ENCODE measurements around the gene S1PR5. TPM values are rescaled to one million over a fixed set of nuclear protein-coding genes. Genes with fewer than 3 reads are reported as not detected.

The S1PR5 gene
- total RNA-seq, 2 donors from 2014 or later = 0.21 to 0.29 TPM

GRCh38 chr19:10518444-10519361 lies 1.5 kb upstream of the S1PR5 start:
- intact Hi-C loops (cut with DNase I) = no loop called here
- DNase-seq = no peak
- peak in 1 of 2 donors; percentile 5 for ATAC-seq

- DNase-seq (no peak), ATAC-seq (peak; percentile 52 to 62)
- intact Hi-C loops (cut with DNase I) = no loop called here
These were observed 655 bp upstream of the S1PR5 start for GRCh38 chr19:10517760-10518443.

DNA sequence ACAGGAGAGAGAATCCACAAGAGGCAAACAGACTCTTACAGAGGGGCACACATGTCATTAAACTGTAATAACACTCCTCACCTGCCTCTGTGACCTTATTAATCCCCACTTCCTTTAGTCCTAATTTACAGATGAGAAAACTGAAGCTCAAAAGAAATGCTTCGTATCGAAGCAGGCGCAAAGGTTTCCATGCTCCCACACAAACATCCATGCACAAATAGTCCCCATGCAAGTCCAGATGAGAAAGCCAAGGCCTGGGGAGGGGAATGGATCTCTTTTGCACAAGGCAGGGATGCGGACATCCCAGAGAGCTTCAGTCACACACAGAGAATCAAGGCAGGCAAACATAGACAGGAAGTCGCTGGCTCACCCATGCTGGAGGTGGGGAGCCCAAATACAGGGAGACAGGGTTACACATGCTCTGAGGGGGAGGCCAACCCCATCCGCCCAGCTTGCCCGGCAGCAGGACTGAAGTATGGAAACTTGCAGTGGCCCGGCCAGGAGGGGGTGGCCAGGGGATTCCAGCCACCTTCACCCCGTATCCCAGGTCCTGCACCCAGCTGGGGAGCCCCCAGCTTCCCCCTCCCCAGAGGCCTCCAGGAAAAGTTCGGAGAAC lies 468 bp downstream of the S1PR5 start:
- intact Hi-C loops (cut with DNase I) = no loop called here
- no peak for DNase-seq
- ATAC-seq = no peak

GRCh38 chr19:10516064-10516385 lies 1.2 kb downstream of the S1PR5 start:
- intact Hi-C loops (cut with DNase I) = no loop called here
- no peak for DNase-seq
- ATAC-seq = no peak

DNA sequence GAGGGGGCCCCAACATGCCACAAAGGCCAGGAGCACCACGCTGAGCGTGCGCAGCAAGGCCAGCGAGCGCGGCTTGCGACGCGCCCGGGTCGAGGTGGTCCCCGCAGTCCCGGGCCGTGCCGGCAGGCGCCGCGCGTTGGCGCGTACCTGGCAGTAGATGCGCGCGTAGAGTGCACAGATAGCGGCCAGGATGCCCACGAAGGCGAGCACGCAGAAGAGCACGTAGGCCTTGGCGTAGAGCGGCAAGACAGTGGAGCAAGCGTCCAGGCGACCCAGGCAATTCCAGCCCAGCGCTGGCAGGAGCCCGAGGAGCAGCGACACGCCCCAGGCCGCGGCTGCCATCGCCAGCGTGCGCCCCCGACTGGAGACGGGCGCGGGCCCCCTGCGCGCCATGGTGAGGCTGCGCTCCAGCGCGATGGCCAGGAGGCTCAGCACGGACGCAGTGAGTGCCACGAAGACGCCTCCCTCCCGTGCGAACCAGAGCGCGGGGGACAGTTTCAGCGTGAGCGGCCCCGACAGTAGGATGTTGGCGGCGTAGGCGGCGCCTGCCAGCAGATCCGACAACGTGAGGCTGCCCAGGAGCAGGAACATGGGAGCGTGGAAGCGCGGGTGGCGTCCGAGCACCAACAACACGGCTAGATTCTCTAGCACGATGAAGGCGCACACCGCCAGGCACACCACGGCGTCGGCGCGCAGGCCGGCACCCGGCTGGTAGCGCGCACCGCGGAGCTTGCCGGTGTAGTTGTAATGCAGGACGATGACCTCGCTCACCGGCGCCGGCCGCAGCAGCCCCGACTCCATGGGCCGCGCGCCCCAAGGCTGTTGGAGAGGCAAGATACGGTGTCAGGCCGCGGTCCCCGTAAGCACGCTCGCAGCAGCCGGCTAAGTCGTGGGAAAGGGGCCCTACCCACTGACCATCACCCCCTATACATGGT lies 2.8 kb downstream of the S1PR5 start:
- intact Hi-C loops (cut with DNase I) = no loop called here
- ATAC-seq (no peak), DNase-seq (no peak)

DNA sequence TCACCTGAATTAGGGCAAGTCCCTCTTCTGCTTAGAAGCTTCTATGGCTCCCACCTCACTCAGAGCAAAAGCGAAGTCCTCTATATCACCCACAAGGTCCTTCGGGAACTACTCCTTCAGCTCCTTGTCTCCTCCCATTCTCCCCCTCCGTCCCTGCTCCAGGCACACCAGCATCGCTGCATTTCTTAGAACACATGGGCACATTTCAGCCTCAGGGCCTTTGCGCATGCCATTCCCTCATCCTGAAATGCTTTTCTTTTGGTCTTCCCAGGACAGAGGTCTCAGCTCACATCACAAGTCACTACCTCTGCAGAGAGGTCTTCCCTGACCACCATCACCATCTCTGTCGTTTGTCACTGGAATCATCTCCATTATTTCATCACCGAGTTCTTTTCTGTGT lies 4.0 kb downstream of the S1PR5 start:
- no peak for DNase-seq
- intact Hi-C loops (cut with DNase I) = no loop called here
- ATAC-seq = no peak

GRCh38 chr19:10510301-10510802 lies 6.9 kb downstream of the S1PR5 start:
- no peak for DNase-seq
- ATAC-seq = no peak
- intact Hi-C loops (cut with DNase I) = no loop called here

- DNase-seq = no peak
- intact Hi-C loops (cut with DNase I) = loop anchor here in 1 of 2 donors (10.0 kb wide), 1 partner anchor 56 kb away; the partner anchor contains the start of genes CDKN2D and KRI1
- no peak for ATAC-seq
These were observed 8.5 kb downstream of the S1PR5 start for GRCh38 chr19:10508707-10509106.

GRCh38 chr19:10508036-10508435 lies 9.2 kb downstream of the S1PR5 start:
- no peak for ATAC-seq
- intact Hi-C loops (cut with DNase I) = loop anchor here in 1 of 2 donors (10.0 kb wide), 1 partner anchor 57 kb away; the partner anchor contains the start of genes CDKN2D and KRI1
- no peak for DNase-seq

DNA sequence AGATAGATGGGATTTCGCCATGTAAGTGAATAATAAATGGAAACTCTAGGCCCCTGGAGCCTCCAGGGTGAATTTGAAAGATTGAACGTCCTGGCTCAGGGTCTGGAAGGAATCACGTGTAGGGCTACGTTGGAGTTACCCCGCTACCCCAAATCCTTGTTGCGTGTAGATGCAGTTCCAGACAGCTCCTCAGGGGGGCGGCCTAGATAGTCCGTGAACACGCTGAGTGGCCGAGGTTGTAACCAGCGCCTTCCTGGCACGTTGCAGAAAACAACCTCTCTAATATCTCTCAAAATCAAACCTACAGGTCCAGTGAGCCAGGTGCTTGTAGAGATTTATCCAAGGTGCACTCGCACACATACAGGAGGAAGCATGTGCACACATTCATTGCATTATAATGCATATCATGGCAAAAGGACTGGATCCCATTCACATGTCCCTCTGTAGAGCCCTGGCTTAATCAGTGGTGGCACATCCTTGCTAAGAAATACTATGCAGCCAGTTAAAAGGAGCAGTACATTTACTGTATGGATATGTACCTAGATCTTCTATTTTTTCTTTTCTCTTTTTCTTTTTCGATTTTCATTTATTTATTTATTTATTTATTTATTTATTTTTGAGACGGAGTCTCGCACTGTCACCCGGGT lies 11.5 kb downstream of the S1PR5 start:
- intact Hi-C loops (cut with DNase I) = loop anchor here in 1 of 2 donors (10.0 kb wide), 1 partner anchor 59 kb away; the partner anchor contains the start of genes CDKN2D and KRI1
- ATAC-seq = no peak
- peak; percentile 80 for DNase-seq

DNA sequence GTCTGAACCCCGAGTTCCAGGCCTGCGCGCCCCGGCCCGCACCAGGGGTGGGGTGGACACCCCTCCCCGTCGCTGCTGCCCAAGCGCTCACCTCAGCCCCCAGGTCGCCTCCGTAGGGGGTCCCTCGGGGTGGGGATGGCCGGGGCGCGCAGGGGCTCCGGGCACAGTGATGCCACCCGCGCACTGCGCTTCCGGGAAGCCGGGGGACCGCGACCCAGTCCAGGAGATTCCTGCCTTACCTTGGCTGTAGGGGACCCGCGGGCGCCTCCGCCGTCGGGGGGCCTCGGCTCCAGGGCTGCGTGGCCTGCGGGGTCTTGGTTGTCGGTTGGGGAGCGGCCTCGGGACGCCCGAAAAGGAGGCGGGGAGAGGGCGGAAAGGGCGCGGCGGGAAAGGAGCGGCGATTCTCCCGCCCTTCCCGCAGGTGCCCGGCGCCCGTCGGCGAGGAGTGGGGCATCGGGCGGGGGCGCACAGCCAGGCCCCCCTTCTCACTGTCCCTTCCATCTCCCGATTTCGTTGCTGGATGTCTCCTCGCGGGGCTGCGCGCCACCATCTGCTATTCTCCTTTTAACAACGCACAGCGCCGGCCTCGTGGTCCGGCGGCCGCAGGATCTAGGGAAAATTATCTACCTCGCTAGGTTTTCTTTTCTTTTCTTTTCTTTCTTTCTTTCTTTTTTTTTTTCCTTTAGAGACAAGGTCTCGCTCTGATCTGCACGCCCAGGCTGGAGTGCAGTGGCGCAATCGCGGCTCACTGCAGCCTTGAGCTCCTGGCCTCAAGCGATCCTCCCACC lies 14.1 kb downstream of the S1PR5 start, which contains the start of gene KEAP1:
TSS of gene KEAP1 (minus strand) at position 355 of the 788 bp plus-strand sequence. CDS start 3,323 bp downstream, outside the sequence.
- peak; percentile 49 for DNase-seq
- intact Hi-C loops (cut with DNase I) = loop anchor here in 1 of 2 donors (10.0 kb wide), 1 partner anchor 62 kb away; the partner anchor contains the start of genes CDKN2D and KRI1
- peak; percentile 12 to 28 for ATAC-seq

GRCh38 chr19:10502524-10503001 lies 14.7 kb downstream of the S1PR5 start:
- intact Hi-C loops (cut with DNase I) = loop anchor here in 1 of 2 donors (10.0 kb wide), 1 partner anchor 62 kb away; the partner anchor contains the start of genes CDKN2D and KRI1
- DNase-seq (peak; percentile 96), ATAC-seq (peak; percentile 97)

DNA sequence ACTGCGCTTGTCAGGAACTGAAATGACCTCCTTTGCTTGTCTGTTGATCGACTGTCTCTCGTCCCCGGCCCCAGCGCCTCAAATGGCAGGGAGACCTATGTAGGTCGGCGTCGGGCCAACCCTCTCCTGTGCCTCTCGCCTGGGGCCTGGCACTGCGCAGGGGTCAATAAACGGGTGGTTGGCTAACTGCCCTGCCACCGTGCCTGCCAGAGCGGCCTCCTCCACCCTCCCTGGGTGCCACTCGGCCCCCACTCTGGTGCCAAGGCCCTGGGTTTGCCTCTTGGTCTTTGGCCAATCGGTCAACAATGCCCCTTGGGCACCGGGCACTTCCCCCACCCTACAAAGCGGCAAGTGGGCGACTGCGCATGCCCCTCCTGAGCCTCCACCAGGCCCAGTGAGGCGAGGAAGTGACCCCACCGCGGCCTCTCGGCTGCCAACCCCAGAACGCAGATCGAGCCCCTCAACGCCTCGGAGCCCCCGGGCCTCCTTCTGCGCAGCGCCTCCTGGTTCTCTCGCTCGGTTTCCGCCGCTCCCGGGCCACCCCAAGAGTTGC lies 15.2 kb downstream of the S1PR5 start:
- DNase-seq = peak; percentile 86
- intact Hi-C loops (cut with DNase I) = loop anchor here in 1 of 2 donors (10.0 kb wide), 1 partner anchor 63 kb away; the partner anchor contains the start of genes CDKN2D and KRI1
- peak; percentile 71 to 77 for ATAC-seq

DNA sequence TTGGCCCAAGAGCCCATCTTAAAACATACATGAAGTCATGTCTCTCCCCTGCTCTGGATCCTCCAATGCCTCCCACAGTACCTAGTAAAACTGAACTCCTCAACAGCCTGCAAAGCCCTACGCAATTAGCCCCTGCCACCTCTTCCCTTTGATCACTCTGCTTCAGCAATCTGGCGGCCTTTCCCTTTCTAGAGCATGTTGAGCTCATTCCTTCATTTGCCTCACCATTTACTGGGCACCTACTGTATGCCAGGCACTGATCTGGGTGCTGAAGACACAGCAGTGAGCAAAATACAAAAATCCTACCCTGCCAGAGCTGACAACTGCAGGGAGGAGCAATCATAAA lies 17.0 kb downstream of the S1PR5 start:
- intact Hi-C loops (cut with DNase I) = loop anchor here in 1 of 2 donors (10.0 kb wide), 1 partner anchor 65 kb away; the partner anchor contains the start of genes CDKN2D and KRI1
- no peak for DNase-seq
- ATAC-seq = no peak

- intact Hi-C loops (cut with DNase I) = loop anchor here in 1 of 2 donors (10.0 kb wide), 1 partner anchor 65 kb away; the partner anchor contains the start of genes CDKN2D and KRI1
- ATAC-seq (no peak), DNase-seq (no peak)
These were observed 17.5 kb downstream of the S1PR5 start for GRCh38 chr19:10499550-10500246.

- DNase-seq = no peak
- intact Hi-C loops (cut with DNase I) = no loop called here
These were observed 19.9 kb downstream of the S1PR5 start for GRCh38 chr19:10497371-10497770.

More at GRCh38 chr19:10497371-10497770, 19.9 kb downstream of the S1PR5 start:
- ATAC-seq = no peak

Measured in left cardiac atrium (tissue), 4 donors.